ENCODE measurements around the gene PEMT.

GRCh38 chr17:17559164-17559563 lies 32.3 kb downstream of the PEMT start:
- no peak for TF ChIP-seq CTCF (IDR thresholded peaks at IDR 0.05)
- TF ChIP-seq POLR2A (IDR thresholded peaks at IDR 0.05) = no peak
